PFSK-1 (cell line): ENCODE data around the gene RNF151.

Experiments
- POLR2AphosphoS5 ChIP-seq: IDR thresholded peaks from 2 replicates; pipeline ENCODE4 v1.6.1; 2012; ENCODE audit warnings: low read depth, mild to moderate bottlenecking, control low read depth, low read length, moderate library complexity
- TAF1 ChIP-seq: IDR thresholded peaks from 2 replicates; pipeline ENCODE4 v1.6.1; 2012; ENCODE audit warnings: low read length, control low read depth, borderline replicate concordance; ENCODE audit not compliant: insufficient read depth

- TF ChIP-seq TAF1, result no peak
- TF ChIP-seq POLR2AphosphoS5, result no peak
Measured at GRCh38 chr16:2005646-2006045, 39.0 kb downstream of the RNF151 start.
